NCI-H1417 treated with DMSO at 0.1 percent for 48 hours (cell line): ENCODE measurements around the gene SLC46A2.

Experiments
- DNase-seq: peaks from one replicate; lab custom pipeline; 2025; lab: John Stamatoyannopoulos, UW

The SLC46A2 gene

GRCh38 chr9:112858625-112859147 is 32.0 kb downstream of the SLC46A2 start:
- DNase-seq: no peak

- DNase-seq: no peak
Observed at GRCh38 chr9:112858005-112858404, 32.7 kb downstream of the SLC46A2 start.

GRCh38 chr9:112856843-112857242 is 33.8 kb downstream of the SLC46A2 start:
- no peak for DNase-seq

GRCh38 chr9:112856200-112856599 is 34.5 kb downstream of the SLC46A2 start:
- no peak for DNase-seq

- DNase-seq: no peak
Observed at GRCh38 chr9:112854657-112855056, 36.0 kb downstream of the SLC46A2 start.

GRCh38 chr9:112853882-112854585 is 36.6 kb downstream of the SLC46A2 start:
- DNase-seq: no peak

GRCh38 chr9:112852741-112853504 is 37.8 kb downstream of the SLC46A2 start:
- DNase-seq: no peak

GRCh38 chr9:112850840-112851239 is 39.8 kb downstream of the SLC46A2 start:
- DNase-seq: no peak

GRCh38 chr9:112849363-112849922 is 41.2 kb downstream of the SLC46A2 start:
- DNase-seq: no peak

- DNase-seq: no peak
Observed at GRCh38 chr9:112848316-112849151, 42.1 kb downstream of the SLC46A2 start.

GRCh38 chr9:112846528-112847488 is 43.9 kb downstream of the SLC46A2 start:
- no peak for DNase-seq

- no peak for DNase-seq
Observed at GRCh38 chr9:112844771-112845542, 45.7 kb downstream of the SLC46A2 start.

GRCh38 chr9:112842555-112842954 is 48.1 kb downstream of the SLC46A2 start:
- no peak for DNase-seq

- no peak for DNase-seq
Observed at GRCh38 chr9:112841261-112841660, 49.4 kb downstream of the SLC46A2 start.

- DNase-seq: no peak
Observed at GRCh38 chr9:112839331-112839730, 51.3 kb downstream of the SLC46A2 start.

- DNase-seq: no peak
Observed at GRCh38 chr9:112838342-112838741, 52.3 kb downstream of the SLC46A2 start.

- DNase-seq: no peak
Observed at GRCh38 chr9:112836394-112836793, 54.3 kb downstream of the SLC46A2 start.

GRCh38 chr9:112833081-112833480 is 57.6 kb downstream of the SLC46A2 start:
- no peak for DNase-seq

- DNase-seq: no peak
Observed at GRCh38 chr9:112831969-112832368, 58.7 kb downstream of the SLC46A2 start.

- DNase-seq: no peak
Observed at GRCh38 chr9:112831281-112831851, 59.3 kb downstream of the SLC46A2 start.
